SK-N-SH treated with all-trans-retinoic acid at 6 μM for 48 hours (cell line): ENCODE measurements around the gene RASA1.

Experiments
- ATAC-seq: fragments of 200-7000 bp; cut with Tn5 transposase; 3 replicates; pipeline ENCODE4 v1.9.1; 2020; ENCODE audit warnings: mild to moderate bottlenecking, moderate library complexity
- ARNTL ChIP-seq: fragments of 450-650 bp; formaldehyde crosslinking; IDR thresholded peaks from 2 replicates; pipeline ENCODE4 v1.5.0; 2020; ENCODE audit warnings: low read depth, mild to moderate bottlenecking, moderate library complexity, borderline replicate concordance
- BACH2 ChIP-seq: fragments of 250-450 bp; sonication (Bioruptor Pico); IDR thresholded peaks from 2 replicates; pipeline ENCODE4 v1.9.0; 2021; ENCODE audit warnings: mild to moderate bottlenecking, borderline replicate concordance
- CREB5 ChIP-seq: fragments of 250-450 bp; sonication (Bioruptor Pico); IDR thresholded peaks from 2 replicates; pipeline ENCODE4 v1.5.1; 2020; ENCODE audit warnings: low read depth, mild to moderate bottlenecking, moderate library complexity
- CSDC2 ChIP-seq: fragments of 250-450 bp; sonication (Bioruptor Pico); IDR thresholded peaks from 2 replicates; pipeline ENCODE4 v1.5.0; 2020; ENCODE audit warnings: mild to moderate bottlenecking, moderate library complexity
- CSRNP3 ChIP-seq: fragments of 250-450 bp; sonication (Bioruptor Pico); IDR thresholded peaks from 2 replicates; pipeline ENCODE4 v1.5.1; 2021; ENCODE audit warnings: mild to moderate bottlenecking, moderate library complexity
- ESRRG ChIP-seq: fragments of 250-450 bp; sonication (Bioruptor Pico); IDR thresholded peaks from 2 replicates; pipeline ENCODE4 v1.6.1; 2021; ENCODE audit warnings: mild to moderate bottlenecking
- ISL1 ChIP-seq: fragments of 250-450 bp; sonication (Bioruptor Pico); IDR thresholded peaks from 2 replicates; pipeline ENCODE4 v2.1.2; 2022; ENCODE audit warnings: mild to moderate bottlenecking, moderate library complexity
- OSR1 ChIP-seq: fragments of 250-450 bp; sonication (Bioruptor Pico); IDR thresholded peaks from 2 replicates; pipeline ENCODE4 v1.8.0; 2022; ENCODE audit warnings: moderate library complexity, mild to moderate bottlenecking, inconsistent platforms
- PATZ1 ChIP-seq: fragments of 250-450 bp; sonication (Bioruptor Pico); IDR thresholded peaks from 2 replicates; pipeline ENCODE4 v1.8.0; 2020; ENCODE audit warnings: mild to moderate bottlenecking, moderate library complexity, borderline replicate concordance
- PPARA ChIP-seq: fragments of 250-450 bp; sonication (Bioruptor Pico); IDR thresholded peaks from 2 replicates; pipeline ENCODE4 v1.5.0; 2020; ENCODE audit warnings: mild to moderate bottlenecking, borderline replicate concordance
- RARB ChIP-seq: fragments of 250-450 bp; sonication (Bioruptor Pico); IDR thresholded peaks from 2 replicates; pipeline ENCODE4 v1.8.0; 2021; ENCODE audit warnings: mild to moderate bottlenecking, moderate library complexity
- SNAI2 ChIP-seq: fragments of 250-450 bp; sonication (Bioruptor Pico); IDR thresholded peaks from 2 replicates; pipeline ENCODE4 v1.5.0; 2020; ENCODE audit warnings: mild to moderate bottlenecking, moderate library complexity
- TCF4 ChIP-seq: fragments of 250-450 bp; sonication (Bioruptor Pico); IDR thresholded peaks from 2 replicates; pipeline ENCODE4 v1.8.0; 2021; ENCODE audit warnings: mild to moderate bottlenecking, moderate library complexity, borderline replicate concordance
- TOX ChIP-seq: fragments of 250-450 bp; sonication (Bioruptor Pico); IDR thresholded peaks from 2 replicates; pipeline ENCODE4 v1.8.0; 2021; ENCODE audit warnings: mild to moderate bottlenecking, moderate library complexity, borderline replicate concordance
- TSHZ2 ChIP-seq: fragments of 250-450 bp; sonication (Bioruptor Pico); IDR thresholded peaks from 2 replicates; pipeline ENCODE4 v1.5.0; 2020; ENCODE audit warnings: mild to moderate bottlenecking, moderate library complexity
- ZC3H10 ChIP-seq: fragments of 250-450 bp; sonication (Bioruptor Pico); IDR thresholded peaks from 2 replicates; pipeline ENCODE4 v1.5.1; 2021; ENCODE audit warnings: mild to moderate bottlenecking, moderate library complexity
- ZFP3 ChIP-seq: fragments of 250-450 bp; sonication (Bioruptor Pico); IDR thresholded peaks from 2 replicates; pipeline ENCODE4 v1.5.0; 2020; ENCODE audit warnings: mild to moderate bottlenecking, moderate library complexity
- ZFP30 ChIP-seq: fragments of 450-650 bp; formaldehyde crosslinking; IDR thresholded peaks from 2 replicates; pipeline ENCODE4 v1.5.0; 2022; ENCODE audit warnings: mild to moderate bottlenecking, moderate library complexity
- ZNF565 ChIP-seq: fragments of 450-650 bp; formaldehyde crosslinking; conservative IDR thresholded peaks from 2 replicates; pipeline ENCODE4 v1.5.0; 2020; ENCODE audit warnings: low read depth, mild to moderate bottlenecking, moderate library complexity
- ZNF70 ChIP-seq: fragments of 450-650 bp; formaldehyde crosslinking; IDR thresholded peaks from 2 replicates; pipeline ENCODE4 v1.5.0; 2020; ENCODE audit warnings: mild to moderate bottlenecking, moderate library complexity
- ZNF8 ChIP-seq: fragments of 450-650 bp; formaldehyde crosslinking; IDR thresholded peaks from 2 replicates; pipeline ENCODE4 v1.5.0; 2020; ENCODE audit warnings: mild to moderate bottlenecking, moderate library complexity

Gene RASA1

GRCh38 chr5:87354496-87354895, 86.8 kb downstream of the RASA1 start:
- ATAC-seq = no peak
- TF ChIP-seq ESRRG (CRISPR knock-in tag) (no peak), ZC3H10 (CRISPR knock-in tag) (no peak), SNAI2 (CRISPR knock-in tag) (no peak), PPARA (no peak), RARB (no peak), CSRNP3 (CRISPR knock-in tag) (no peak), ZNF565 (CRISPR knock-in tag) (no peak), TSHZ2 (no peak), CSDC2 (no peak), ZNF70 (CRISPR knock-in tag) (no peak), BACH2 (CRISPR knock-in tag) (no peak)

- ATAC-seq = no peak
- TF ChIP-seq RARB (no peak), BACH2 (CRISPR knock-in tag) (no peak), ARNTL (CRISPR knock-in tag) (no peak), SNAI2 (CRISPR knock-in tag) (no peak), ZNF8 (no peak), ZC3H10 (CRISPR knock-in tag) (no peak), ZNF70 (CRISPR knock-in tag) (no peak), TOX (CRISPR knock-in tag) (no peak), PATZ1 (no peak), TSHZ2 (no peak), ISL1 (CRISPR knock-in tag) (no peak), ZFP3 (CRISPR knock-in tag) (no peak), ZNF565 (CRISPR knock-in tag) (no peak)
These were observed 91.4 kb downstream of the RASA1 start for GRCh38 chr5:87359106-87359505.

GRCh38 chr5:87360132-87360531, 92.4 kb downstream of the RASA1 start:
- TF ChIP-seq ZFP30 (CRISPR knock-in tag) (no peak), CREB5 (no peak), OSR1 (CRISPR knock-in tag) (no peak), CSRNP3 (CRISPR knock-in tag) (no peak), CSDC2 (no peak), SNAI2 (CRISPR knock-in tag) (no peak), TCF4 (CRISPR knock-in tag) (no peak), ARNTL (CRISPR knock-in tag) (no peak)
- no peak for ATAC-seq
